Measurements from ENCODE around the gene USP17L27. TPM values are rescaled to one million over a fixed set of nuclear protein-coding genes. Genes with fewer than 3 reads are reported as not detected.
"Not testable (repeated sequence)": the region's sequence is repeated elsewhere in the genome, so short reads cannot be mapped to it uniquely, and the experiment has no call there.

Gene USP17L27
- total and polyA plus RNA-seq, 2 donors (not counting 3 experiments of a cell fraction or from before 2014, with no cell fraction given): not detected

DNA sequence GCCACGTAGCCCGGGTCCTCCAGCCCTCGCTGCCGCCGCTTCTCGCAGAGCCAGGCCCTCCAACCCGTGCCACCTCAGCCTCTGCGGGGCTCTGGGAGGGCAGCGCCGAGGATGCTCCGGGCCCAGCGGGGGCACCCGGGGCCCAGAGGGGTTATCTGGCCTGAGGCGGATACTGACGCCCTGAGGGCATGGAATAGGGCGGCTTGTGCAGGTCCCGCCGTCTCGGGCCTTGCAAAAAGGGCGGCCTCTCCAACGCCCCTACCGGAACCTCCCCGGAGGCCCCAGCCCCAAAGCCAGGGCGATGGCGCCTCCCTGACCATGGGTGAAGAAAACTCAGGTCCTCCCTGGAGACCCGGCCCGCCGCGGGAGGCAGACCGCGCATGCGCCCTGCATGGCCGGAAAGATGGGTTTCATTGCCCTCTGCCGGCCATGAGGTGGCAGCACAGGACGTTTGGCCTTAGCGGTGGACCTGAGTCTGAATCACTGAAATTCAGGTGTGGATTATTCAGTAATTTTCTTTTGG is 37.1 kb downstream of the USP17L27 start:
- intact Hi-C loops (cut with micrococcal nuclease); H3K9me3 ChIP-seq (replicated peaks; ENCODE audit: control insufficient read depth, insufficient read depth, low read length); DNase-seq (ENCODE audit: low read depth, low spot score); CTCF ChIA-PET; dilution Hi-C loops (cut with MboI; ENCODE audit: extremely low pct_ligation_motif_present, low sequenced_read_pairs); H3K9me1 ChIP-seq (replicated peaks; ENCODE audit: control insufficient read depth, extremely low read depth, insufficient read depth, low read length); H3K4me3 ChIP-seq (replicated peaks in 1 of 3; ENCODE audit: insufficient read depth in 1 of 3, low read depth in 1 of 3, low read length in 3 of 3); FAIRE-seq; H3K27ac ChIP-seq (ENCODE audit: insufficient read depth, low read depth, low read length); BruUV-seq (replicated peaks); H3K27me3 ChIP-seq (ENCODE audit: control insufficient read depth in 2 of 2, insufficient read depth in 2 of 2, low read length in 2 of 2); H3K36me3 ChIP-seq (ENCODE audit: control insufficient read depth in 2 of 2, extremely low read depth in 1 of 2, insufficient read depth in 2 of 2, low read length in 2 of 2); H3K4me1 ChIP-seq (ENCODE audit: control insufficient read depth, extremely low read depth, insufficient read depth, low read length); H3K79me2 ChIP-seq (ENCODE audit: control insufficient read depth, insufficient read depth, low read length); POLR2A ChIA-PET; H4K20me1 ChIP-seq (replicated peaks; ENCODE audit: control insufficient read depth, extremely low read depth, insufficient read depth, low read length); H3K9ac ChIP-seq (replicated peaks; ENCODE audit: extremely low read depth, insufficient read depth, low read length); H3K4me2 ChIP-seq (ENCODE audit: insufficient read depth, low read length): not testable (repeated sequence)
- TF ChIP-seq, protein P1, sequence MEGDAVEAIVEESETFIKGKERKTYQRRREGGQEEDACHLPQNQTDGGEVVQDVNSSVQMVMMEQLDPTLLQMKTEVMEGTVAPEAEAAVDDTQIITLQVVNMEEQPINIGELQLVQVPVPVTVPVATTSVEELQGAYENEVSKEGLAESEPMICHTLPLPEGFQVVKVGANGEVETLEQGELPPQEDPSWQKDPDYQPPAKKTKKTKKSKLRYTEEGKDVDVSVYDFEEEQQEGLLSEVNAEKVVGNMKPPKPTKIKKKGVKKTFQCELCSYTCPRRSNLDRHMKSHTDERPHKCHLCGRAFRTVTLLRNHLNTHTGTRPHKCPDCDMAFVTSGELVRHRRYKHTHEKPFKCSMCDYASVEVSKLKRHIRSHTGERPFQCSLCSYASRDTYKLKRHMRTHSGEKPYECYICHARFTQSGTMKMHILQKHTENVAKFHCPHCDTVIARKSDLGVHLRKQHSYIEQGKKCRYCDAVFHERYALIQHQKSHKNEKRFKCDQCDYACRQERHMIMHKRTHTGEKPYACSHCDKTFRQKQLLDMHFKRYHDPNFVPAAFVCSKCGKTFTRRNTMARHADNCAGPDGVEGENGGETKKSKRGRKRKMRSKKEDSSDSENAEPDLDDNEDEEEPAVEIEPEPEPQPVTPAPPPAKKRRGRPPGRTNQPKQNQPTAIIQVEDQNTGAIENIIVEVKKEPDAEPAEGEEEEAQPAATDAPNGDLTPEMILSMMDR (IDR thresholded peaks at IDR 0.05; ENCODE audit: extremely low read depth in 1 of 2, insufficient read depth in 1 of 2, low read depth in 1 of 2, low read length in 2 of 2): peak in 1 of 2 donors; percentile 20
- H2AFZ ChIP-seq (ENCODE audit: low read depth, low read length): peak overlapping the region; percentile 57

DNA sequence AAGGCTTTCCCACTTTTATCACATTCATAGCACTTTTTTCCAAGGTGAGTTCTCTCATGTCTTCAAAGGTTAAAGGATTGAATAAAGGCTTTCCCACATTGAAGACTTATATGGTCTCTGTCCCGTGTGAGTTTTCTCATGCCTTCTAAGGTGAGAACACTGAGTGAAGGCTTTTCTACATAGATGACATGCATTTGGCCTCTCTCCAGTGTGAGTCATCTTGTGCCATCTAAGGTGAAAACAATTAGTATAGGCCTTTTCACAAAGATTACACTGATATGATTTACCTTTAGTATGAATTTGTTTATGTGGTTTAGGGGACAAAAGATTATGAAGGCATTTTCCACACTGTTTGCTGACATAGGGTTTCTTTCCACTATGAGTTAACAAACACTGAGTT is 40.2 kb downstream of the USP17L27 start:
- Histone ChIP-seq H3K9me3 (replicated peaks; ENCODE audit: control insufficient read depth, insufficient read depth, low read length) (no peaks in the 10 kb centered on the region), H3K9me1 (replicated peaks; ENCODE audit: control insufficient read depth, extremely low read depth, insufficient read depth, low read length) (no peaks in the 10 kb centered on the region), H3K4me1 (ENCODE audit: control insufficient read depth, extremely low read depth, insufficient read depth, low read length) (no peaks in the 10 kb centered on the region), H3K27ac (ENCODE audit: insufficient read depth, low read depth, low read length) (no peak overlapping the region), H3K9ac (replicated peaks; ENCODE audit: extremely low read depth, insufficient read depth, low read length) (no peak overlapping the region), H2AFZ (ENCODE audit: low read depth, low read length) (no peak overlapping the region), H4K20me1 (replicated peaks; ENCODE audit: control insufficient read depth, extremely low read depth, insufficient read depth, low read length) (no peaks in the 10 kb centered on the region), H3K79me2 (ENCODE audit: control insufficient read depth, insufficient read depth, low read length) (no peaks in the 10 kb centered on the region), H3K27me3 (ENCODE audit: control insufficient read depth in 2 of 2, insufficient read depth in 2 of 2, low read length in 2 of 2) (no peaks in the 10 kb centered on the region), H3K4me3 (replicated peaks in 1 of 3; ENCODE audit: insufficient read depth in 1 of 3, low read depth in 1 of 3, low read length in 3 of 3) (no peak overlapping the region), H3K36me3 (ENCODE audit: control insufficient read depth in 2 of 2, extremely low read depth in 1 of 2, insufficient read depth in 2 of 2, low read length in 2 of 2) (no peaks in the 10 kb centered on the region), H3K4me2 (ENCODE audit: insufficient read depth, low read length) (no peak overlapping the region)
- TF ChIP-seq EZH2 (IDR thresholded peaks at IDR 0.05; ENCODE audit: borderline replicate concordance, low read depth, low read length, severe bottlenecking) (no peak), MYC (IDR thresholded peaks at IDR 0.05; ENCODE audit: low read depth, low read length) (no peak)
- intact Hi-C loops (cut with micrococcal nuclease): no loop called here
- POLR2A ChIA-PET: no interaction called here
- CTCF ChIA-PET: no interaction called here
- dilution Hi-C loops (cut with MboI; ENCODE audit: extremely low pct_ligation_motif_present, low sequenced_read_pairs): no loop called here
- DNase-seq (ENCODE audit: low read depth, low spot score) (no peak), FAIRE-seq (no peak)
- BruUV-seq (replicated peaks): no TSS peak

DNA sequence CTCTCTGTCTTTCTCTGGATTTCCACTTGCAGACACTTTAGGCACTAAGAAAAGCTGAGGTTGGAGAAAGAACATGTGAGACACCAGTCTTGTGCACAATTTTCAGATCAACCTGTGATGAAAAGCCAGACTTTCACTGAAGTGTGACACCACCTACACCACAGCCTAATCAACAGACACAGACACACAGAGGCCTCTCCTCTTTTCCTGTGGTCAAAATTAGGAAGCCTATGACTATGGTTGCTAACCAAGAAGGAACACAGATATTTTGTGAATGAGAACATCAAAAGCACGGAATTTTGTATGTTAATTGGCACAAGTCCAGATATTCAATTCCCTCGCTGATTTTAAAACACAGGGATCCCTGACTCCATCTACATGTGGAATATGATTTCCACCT is 45.1 kb downstream of the USP17L27 start:
- POLR2A ChIA-PET; BruUV-seq (replicated peaks); H3K36me3 ChIP-seq (ENCODE audit: control insufficient read depth in 2 of 2, extremely low read depth in 1 of 2, insufficient read depth in 2 of 2, low read length in 2 of 2); H2AFZ ChIP-seq (ENCODE audit: low read depth, low read length); H3K9me1 ChIP-seq (replicated peaks; ENCODE audit: control insufficient read depth, extremely low read depth, insufficient read depth, low read length); H3K4me3 ChIP-seq (replicated peaks in 1 of 3; ENCODE audit: insufficient read depth in 1 of 3, low read depth in 1 of 3, low read length in 3 of 3); H3K79me2 ChIP-seq (ENCODE audit: control insufficient read depth, insufficient read depth, low read length); H4K20me1 ChIP-seq (replicated peaks; ENCODE audit: control insufficient read depth, extremely low read depth, insufficient read depth, low read length); CTCF ChIA-PET; DNase-seq (ENCODE audit: low read depth, low spot score); intact Hi-C loops (cut with micrococcal nuclease); H3K9me3 ChIP-seq (replicated peaks; ENCODE audit: control insufficient read depth, insufficient read depth, low read length); H3K4me2 ChIP-seq (ENCODE audit: insufficient read depth, low read length); dilution Hi-C loops (cut with MboI; ENCODE audit: extremely low pct_ligation_motif_present, low sequenced_read_pairs); H3K27ac ChIP-seq (ENCODE audit: insufficient read depth, low read depth, low read length); H3K9ac ChIP-seq (replicated peaks; ENCODE audit: extremely low read depth, insufficient read depth, low read length); H3K27me3 ChIP-seq (ENCODE audit: control insufficient read depth in 2 of 2, insufficient read depth in 2 of 2, low read length in 2 of 2); FAIRE-seq; H3K4me1 ChIP-seq (ENCODE audit: control insufficient read depth, extremely low read depth, insufficient read depth, low read length): not testable (repeated sequence)
